Measurements from ENCODE around the gene SPPL2C. TPM values are rescaled to one million over a fixed set of nuclear protein-coding genes. Genes with fewer than 3 reads are reported as not detected.

SPPL2C gene
- total and polyA plus RNA-seq, 2 of the 13 experiments (the other 11 are each of a cell fraction or from before 2014, with no cell fraction given) = not detected

DNA sequence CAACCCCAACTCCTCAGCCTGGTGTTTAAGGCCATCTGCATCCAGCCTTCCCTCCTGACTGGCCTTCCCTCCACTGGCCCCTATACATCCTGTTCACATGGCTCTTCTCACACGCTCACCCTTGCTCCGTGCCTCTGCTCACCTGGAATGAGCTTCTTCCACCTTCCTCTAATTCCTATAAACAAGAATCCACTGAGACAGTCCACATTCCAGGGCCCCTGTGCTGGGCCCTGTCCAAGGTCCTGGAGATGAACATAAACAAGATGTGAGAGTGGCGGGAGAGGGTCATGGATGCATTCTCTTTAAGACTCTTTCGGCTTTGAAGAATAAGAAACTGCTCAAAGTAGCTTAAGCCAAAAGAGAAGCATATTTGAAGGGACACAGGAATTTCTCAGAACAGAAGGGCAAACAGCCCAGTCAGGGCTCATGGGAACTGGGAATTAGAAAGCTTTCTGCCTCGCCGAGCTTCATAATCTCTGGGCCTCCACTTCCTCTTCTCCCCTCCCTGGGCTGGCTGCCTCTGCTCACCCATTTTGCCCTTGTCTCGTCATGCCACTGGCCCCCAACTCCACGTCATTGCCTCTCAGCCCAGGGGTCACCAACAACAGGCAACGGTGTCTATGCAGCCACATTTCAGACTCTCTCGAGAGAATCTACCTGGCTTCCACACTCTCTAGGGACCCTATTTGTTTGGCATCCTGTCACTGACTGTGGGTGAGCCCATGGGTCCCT, 13.5 kb downstream of the SPPL2C start (continued):
- TF ChIP-seq ZNF329 (CRISPR knock-in tag; IDR thresholded peaks at IDR 0.05; ENCODE audit: low read depth) (no peak), TBL1XR1 (IDR thresholded peaks at IDR 0.05; ENCODE audit: borderline replicate concordance, low read length, partially characterized antibody) (no peak), ZNF382 (CRISPR knock-in tag; IDR thresholded peaks at IDR 0.05; ENCODE audit: borderline replicate concordance) (no peak), KDM1A (CRISPR knock-in tag; IDR thresholded peaks at IDR 0.05) (no peak), ZNF570 (CRISPR knock-in tag; IDR thresholded peaks at IDR 0.05; ENCODE audit: borderline replicate concordance) (no peak), ZNF557 (CRISPR knock-in tag; IDR thresholded peaks at IDR 0.05) (0 out of 2 replicates have a peak, but pooled peaks have one; percentile 79), NR2F6 (IDR thresholded peaks at IDR 0.05) (no peak), NR2F6 (CRISPR knock-in tag; IDR thresholded peaks at IDR 0.05) (no peak), POGZ (CRISPR knock-in tag; IDR thresholded peaks at IDR 0.05) (no peak), SP140L (CRISPR knock-in tag; IDR thresholded peaks at IDR 0.05; ENCODE audit: borderline replicate concordance) (peak; percentile 95; the same call in 1 of the 2 replicates), HNRNPL (IDR thresholded peaks at IDR 0.05; ENCODE audit: low read depth, low read length) (no peak), KLF9 (CRISPR knock-in tag; IDR thresholded peaks at IDR 0.05; ENCODE audit: low read depth) (no peak), ZNF160 (CRISPR knock-in tag; IDR thresholded peaks at IDR 0.05) (no peak), TOPORS (CRISPR knock-in tag; IDR thresholded peaks at IDR 0.05) (no peak), KDM5A (IDR thresholded peaks at IDR 0.05; ENCODE audit: borderline replicate concordance, low read length) (no peak), SP1 (IDR thresholded peaks at IDR 0.05) (no peak), SP1 (CRISPR knock-in tag; IDR thresholded peaks at IDR 0.05) (no peak), MIXL1 (CRISPR knock-in tag; IDR thresholded peaks at IDR 0.05) (peak; percentile 76; the same call in 1 of the 2 replicates), ZC3H4 (CRISPR knock-in tag; IDR thresholded peaks at IDR 0.05; ENCODE audit: borderline replicate concordance) (no peak)
- TF ChIP-seq, protein P1, sequence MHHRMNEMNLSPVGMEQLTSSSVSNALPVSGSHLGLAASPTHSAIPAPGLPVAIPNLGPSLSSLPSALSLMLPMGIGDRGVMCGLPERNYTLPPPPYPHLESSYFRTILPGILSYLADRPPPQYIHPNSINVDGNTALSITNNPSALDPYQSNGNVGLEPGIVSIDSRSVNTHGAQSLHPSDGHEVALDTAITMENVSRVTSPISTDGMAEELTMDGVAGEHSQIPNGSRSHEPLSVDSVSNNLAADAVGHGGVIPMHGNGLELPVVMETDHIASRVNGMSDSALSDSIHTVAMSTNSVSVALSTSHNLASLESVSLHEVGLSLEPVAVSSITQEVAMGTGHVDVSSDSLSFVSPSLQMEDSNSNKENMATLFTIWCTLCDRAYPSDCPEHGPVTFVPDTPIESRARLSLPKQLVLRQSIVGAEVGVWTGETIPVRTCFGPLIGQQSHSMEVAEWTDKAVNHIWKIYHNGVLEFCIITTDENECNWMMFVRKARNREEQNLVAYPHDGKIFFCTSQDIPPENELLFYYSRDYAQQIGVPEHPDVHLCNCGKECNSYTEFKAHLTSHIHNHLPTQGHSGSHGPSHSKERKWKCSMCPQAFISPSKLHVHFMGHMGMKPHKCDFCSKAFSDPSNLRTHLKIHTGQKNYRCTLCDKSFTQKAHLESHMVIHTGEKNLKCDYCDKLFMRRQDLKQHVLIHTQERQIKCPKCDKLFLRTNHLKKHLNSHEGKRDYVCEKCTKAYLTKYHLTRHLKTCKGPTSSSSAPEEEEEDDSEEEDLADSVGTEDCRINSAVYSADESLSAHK (CRISPR knock-in tag; IDR thresholded peaks at IDR 0.05; ENCODE audit: borderline replicate concordance) = peak; percentile 59; the same call in 1 of the 2 replicates
- TF ChIP-seq, protein P2, sequence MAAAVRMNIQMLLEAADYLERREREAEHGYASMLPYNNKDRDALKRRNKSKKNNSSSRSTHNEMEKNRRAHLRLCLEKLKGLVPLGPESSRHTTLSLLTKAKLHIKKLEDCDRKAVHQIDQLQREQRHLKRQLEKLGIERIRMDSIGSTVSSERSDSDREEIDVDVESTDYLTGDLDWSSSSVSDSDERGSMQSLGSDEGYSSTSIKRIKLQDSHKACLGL (CRISPR knock-in tag; IDR thresholded peaks at IDR 0.05) = no peak; the same call in 1 of the 2 replicates
- TF ChIP-seq, protein P3, sequence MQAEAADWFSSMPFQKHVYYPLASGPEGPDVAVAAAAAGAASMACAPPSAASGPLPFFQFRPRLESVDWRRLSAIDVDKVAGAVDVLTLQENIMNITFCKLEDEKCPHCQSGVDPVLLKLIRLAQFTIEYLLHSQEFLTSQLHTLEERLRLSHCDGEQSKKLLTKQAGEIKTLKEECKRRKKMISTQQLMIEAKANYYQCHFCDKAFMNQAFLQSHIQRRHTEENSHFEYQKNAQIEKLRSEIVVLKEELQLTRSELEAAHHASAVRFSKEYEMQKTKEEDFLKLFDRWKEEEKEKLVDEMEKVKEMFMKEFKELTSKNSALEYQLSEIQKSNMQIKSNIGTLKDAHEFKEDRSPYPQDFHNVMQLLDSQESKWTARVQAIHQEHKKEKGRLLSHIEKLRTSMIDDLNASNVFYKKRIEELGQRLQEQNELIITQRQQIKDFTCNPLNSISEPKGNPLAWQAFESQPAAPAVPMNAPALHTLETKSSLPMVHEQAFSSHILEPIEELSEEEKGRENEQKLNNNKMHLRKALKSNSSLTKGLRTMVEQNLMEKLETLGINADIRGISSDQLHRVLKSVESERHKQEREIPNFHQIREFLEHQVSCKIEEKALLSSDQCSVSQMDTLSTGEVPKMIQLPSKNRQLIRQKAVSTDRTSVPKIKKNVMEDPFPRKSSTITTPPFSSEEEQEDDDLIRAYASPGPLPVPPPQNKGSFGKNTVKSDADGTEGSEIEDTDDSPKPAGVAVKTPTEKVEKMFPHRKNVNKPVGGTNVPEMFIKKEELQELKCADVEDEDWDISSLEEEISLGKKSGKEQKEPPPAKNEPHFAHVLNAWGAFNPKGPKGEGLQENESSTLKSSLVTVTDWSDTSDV (CRISPR knock-in tag; IDR thresholded peaks at IDR 0.05) = no peak
- TF ChIP-seq, protein P4, sequence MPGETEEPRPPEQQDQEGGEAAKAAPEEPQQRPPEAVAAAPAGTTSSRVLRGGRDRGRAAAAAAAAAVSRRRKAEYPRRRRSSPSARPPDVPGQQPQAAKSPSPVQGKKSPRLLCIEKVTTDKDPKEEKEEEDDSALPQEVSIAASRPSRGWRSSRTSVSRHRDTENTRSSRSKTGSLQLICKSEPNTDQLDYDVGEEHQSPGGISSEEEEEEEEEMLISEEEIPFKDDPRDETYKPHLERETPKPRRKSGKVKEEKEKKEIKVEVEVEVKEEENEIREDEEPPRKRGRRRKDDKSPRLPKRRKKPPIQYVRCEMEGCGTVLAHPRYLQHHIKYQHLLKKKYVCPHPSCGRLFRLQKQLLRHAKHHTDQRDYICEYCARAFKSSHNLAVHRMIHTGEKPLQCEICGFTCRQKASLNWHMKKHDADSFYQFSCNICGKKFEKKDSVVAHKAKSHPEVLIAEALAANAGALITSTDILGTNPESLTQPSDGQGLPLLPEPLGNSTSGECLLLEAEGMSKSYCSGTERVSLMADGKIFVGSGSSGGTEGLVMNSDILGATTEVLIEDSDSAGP (CRISPR knock-in tag; IDR thresholded peaks at IDR 0.05; ENCODE audit: borderline replicate concordance) = no peak
- TF ChIP-seq, protein P5, sequence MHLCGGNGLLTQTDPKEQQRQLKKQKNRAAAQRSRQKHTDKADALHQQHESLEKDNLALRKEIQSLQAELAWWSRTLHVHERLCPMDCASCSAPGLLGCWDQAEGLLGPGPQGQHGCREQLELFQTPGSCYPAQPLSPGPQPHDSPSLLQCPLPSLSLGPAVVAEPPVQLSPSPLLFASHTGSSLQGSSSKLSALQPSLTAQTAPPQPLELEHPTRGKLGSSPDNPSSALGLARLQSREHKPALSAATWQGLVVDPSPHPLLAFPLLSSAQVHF (CRISPR knock-in tag; IDR thresholded peaks at IDR 0.05) = no peak

All from HepG2 (cell line).